COLO829 (cell line): ENCODE results near the gene TMPRSS6.

Experiments
- DNase-seq: peaks from one replicate; pipeline ENCODE4 v3.0.0; 2012; ENCODE audit warnings: low spot score

Gene TMPRSS6

GRCh38 chr22:37028692-37029674 lies 80.5 kb downstream of the TMPRSS6 start:
- no peak for DNase-seq

GRCh38 chr22:37027556-37027955 lies 82.0 kb downstream of the TMPRSS6 start:
- no peak for DNase-seq

- no peak for DNase-seq
These were observed 83.2 kb downstream of the TMPRSS6 start for GRCh38 chr22:37026325-37026724.

DNA sequence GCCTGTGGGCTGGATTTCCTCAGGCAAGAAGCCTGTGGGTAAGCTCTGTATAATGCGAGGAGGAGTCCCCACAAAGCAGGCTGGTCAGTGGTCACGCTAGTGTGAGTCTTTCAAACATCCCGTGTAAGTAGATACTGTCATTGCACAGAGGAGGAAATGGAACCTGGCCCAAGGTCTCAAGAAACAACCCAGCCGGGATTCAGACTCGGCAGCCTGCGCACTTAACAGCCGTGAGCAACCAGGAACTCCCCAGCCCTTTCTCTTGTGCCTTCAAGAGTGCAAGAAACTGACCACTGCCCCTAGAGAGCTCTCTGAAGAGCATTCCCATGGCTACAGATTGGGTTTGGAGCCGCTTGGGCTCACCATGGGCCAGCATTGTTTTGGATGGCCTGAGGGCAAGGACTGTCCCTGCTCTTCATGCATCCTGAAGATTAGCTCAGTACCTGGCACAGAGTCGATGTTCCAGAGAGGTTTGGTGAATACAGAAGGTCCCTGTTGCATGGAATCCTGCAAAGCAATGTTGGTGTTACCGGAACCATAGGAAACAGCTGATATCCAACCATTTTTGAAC lies 83.9 kb downstream of the TMPRSS6 start:
- no peak for DNase-seq

- DNase-seq: no peak
These were observed 85.0 kb downstream of the TMPRSS6 start for GRCh38 chr22:37024339-37025157.

DNA sequence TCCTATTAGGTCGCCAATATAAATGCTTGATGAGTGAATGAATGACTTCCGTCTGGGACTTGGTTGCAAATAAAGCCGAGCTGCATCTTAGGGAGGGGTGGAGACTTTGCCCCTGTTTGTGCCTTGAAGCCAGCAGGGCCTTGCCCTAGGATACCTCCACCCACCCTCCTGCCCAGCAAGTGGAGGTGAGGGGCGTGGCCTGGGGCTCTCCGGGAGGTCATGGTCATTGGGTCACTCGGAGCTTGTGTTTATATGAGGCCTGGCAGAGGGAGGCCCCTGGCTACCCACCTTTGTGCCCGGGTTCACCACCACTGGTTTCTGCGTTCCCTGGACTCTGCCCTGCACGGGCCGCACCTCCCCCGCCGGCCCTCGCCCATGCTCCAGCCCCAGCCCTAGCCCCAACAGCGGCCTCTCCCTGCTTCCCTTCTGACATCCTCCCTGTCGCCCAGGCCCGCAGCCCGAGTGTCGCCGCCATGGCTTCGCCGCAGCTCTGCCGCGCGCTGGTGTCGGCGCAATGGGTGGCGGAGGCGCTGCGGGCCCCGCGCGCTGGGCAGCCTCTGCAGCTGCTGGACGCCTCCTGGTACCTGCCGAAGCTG lies 85.7 kb downstream of the TMPRSS6 start:
- DNase-seq: no peak

- no peak for DNase-seq
These were observed 86.8 kb downstream of the TMPRSS6 start for GRCh38 chr22:37022483-37023337.

DNA sequence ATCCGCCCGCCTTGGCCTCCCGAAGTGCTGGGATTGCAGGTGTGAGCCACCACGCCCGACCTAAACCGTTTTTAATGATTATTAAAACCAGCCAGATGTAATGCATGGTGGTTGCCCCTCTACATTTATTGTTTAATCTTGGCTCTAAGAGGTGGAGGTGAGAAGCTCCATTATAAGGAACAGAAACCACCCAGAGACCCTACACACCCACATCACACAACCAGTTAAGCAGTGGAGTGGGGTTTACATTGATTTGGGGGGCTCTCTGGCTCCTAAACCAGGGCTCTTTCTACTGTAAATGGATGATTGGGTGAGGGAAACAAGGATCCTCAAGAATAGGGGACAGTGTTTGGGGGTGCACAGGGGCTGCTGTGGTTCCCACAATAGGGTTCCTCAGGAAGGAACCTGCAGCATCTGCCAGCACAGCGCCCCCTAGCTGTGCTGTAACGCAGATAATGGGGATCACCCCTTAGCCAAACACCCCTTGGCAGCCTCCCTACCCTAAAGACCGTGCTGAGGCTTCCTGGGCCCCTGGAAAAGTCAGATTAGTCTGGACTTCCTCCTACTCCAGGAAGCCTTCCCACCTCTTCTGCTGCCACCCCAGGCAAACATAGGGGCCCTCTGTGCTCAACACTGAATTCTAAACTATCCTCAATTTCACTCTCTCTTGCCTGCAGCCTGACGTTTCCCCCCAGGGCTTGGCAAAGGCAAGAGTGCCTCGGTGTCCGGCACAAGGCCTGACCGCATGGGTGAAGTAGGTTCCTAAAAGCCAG lies 87.6 kb downstream of the TMPRSS6 start:
- DNase-seq: no peak

DNA sequence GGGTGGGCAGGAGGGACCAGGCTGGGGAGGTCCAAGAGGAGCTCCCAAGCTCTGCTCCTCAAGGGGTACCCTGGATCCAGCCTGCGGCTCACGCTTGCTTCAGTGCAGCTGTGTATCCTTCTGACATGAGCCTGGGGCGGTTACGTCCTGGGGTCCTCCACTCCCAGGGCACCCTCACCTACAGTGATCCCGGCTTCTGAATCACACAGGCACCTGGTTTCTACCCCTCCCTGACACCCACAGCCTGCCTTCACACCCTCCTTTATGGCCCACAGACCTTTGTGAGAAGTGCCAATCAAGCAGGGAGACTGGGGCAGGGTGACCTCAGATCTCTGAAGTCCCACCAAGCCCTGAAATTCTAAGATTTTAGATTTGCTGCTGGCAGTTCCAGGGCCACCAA lies 88.5 kb downstream of the TMPRSS6 start:
- no peak for DNase-seq

GRCh38 chr22:37020192-37020479 lies 89.4 kb downstream of the TMPRSS6 start:
- no peak for DNase-seq

- DNase-seq: peak; percentile 50
These were observed 90.0 kb downstream of the TMPRSS6 start, which contains the start of the genes MPST and TST for GRCh38 chr22:37019309-37020191. MPST (plus strand) TSS chr22:37019742; CDS start chr22:37019837, 95 bp downstream. TST (minus strand) TSS chr22:37019447; CDS start chr22:37018732, 715 bp downstream.

GRCh38 chr22:37018815-37019308 lies 90.7 kb downstream of the TMPRSS6 start:
- DNase-seq: no peak

- DNase-seq: no peak
These were observed 91.3 kb downstream of the TMPRSS6 start for GRCh38 chr22:37018086-37018814.

- DNase-seq: no peak
These were observed 92.2 kb downstream of the TMPRSS6 start for GRCh38 chr22:37017356-37017755.

GRCh38 chr22:37016134-37016910 lies 93.2 kb downstream of the TMPRSS6 start:
- no peak for DNase-seq

- no peak for DNase-seq
These were observed 94.0 kb downstream of the TMPRSS6 start for GRCh38 chr22:37015587-37015878.
